OCI-LY1 (cell line): ENCODE results near the gene POLL.

Source experiments
- H2AFZ ChIP-seq: fragments of 200-600 bp; sonication (generic), shearing (Covaris generic); 2 replicates; pipeline ENCODE4 v1.6.0; 2014; ENCODE audit warnings: antibody characterized with exemption, mild to moderate bottlenecking, low read length
- H3F3A ChIP-seq: fragments of 200-600 bp; sonication (generic), shearing (Covaris generic); 2 replicates; pipeline ENCODE4 v1.6.0; 2014; ENCODE audit warnings: mild to moderate bottlenecking, antibody characterized with exemption, low read length, moderate library complexity; ENCODE audit not compliant: insufficient read depth
- H3K27ac ChIP-seq: fragments of 200-600 bp; sonication (generic); 2 replicates; pipeline ENCODE4 v1.5.1; 2014; ENCODE audit warnings: low read length, mixed run types, mild to moderate bottlenecking, low read depth; ENCODE audit not compliant: poor library complexity, severe bottlenecking
- H3K27me3 ChIP-seq: fragments of 200-600 bp; sonication (generic); 2 replicates; pipeline ENCODE4 v1.6.0; 2014; ENCODE audit warnings: antibody characterized with exemption, mild to moderate bottlenecking, low read length, moderate library complexity; ENCODE audit not compliant: insufficient read depth
- H3K36me3 ChIP-seq: fragments of 200-600 bp; sonication (generic); 2 replicates; pipeline ENCODE4 v1.6.1; 2014; ENCODE audit warnings: mild to moderate bottlenecking, antibody characterized with exemption, low read length, moderate library complexity, mixed read lengths; ENCODE audit not compliant: insufficient read depth
- H3K4me1 ChIP-seq: fragments of 200-600 bp; sonication (generic); 2 replicates; pipeline ENCODE4 v1.5.1; 2014; ENCODE audit warnings: mild to moderate bottlenecking, low read length, moderate library complexity; ENCODE audit not compliant: insufficient read depth, severe bottlenecking
- H3K4me2 ChIP-seq: fragments of 200-600 bp; sonication (generic), shearing (Covaris generic); 2 replicates; pipeline ENCODE4 v1.6.1; 2014; ENCODE audit warnings: low read length
- H3K4me3 ChIP-seq: fragments of 200-600 bp; sonication (generic); 2 replicates; pipeline ENCODE4 v1.5.1; 2014; ENCODE audit warnings: low read length, low read depth, mild to moderate bottlenecking, mixed read lengths; ENCODE audit not compliant: poor library complexity, severe bottlenecking
- H3K79me2 ChIP-seq: fragments of 200-600 bp; shearing (Covaris generic); 2 replicates; pipeline ENCODE4 v1.6.1; 2016; ENCODE audit warnings: mixed run types, low read length, mixed read lengths; ENCODE audit not compliant: insufficient read depth
- H3K9ac ChIP-seq: fragments of 200-600 bp; sonication (generic), shearing (Covaris generic); 2 replicates; pipeline ENCODE4 v1.6.1; 2014; ENCODE audit warnings: mild to moderate bottlenecking, low read length, mixed read lengths
- H3K9me2 ChIP-seq: fragments of 200-600 bp; sonication (generic), shearing (Covaris generic); 2 replicates; pipeline ENCODE4 v1.6.1; 2014; ENCODE audit warnings: low read depth, mild to moderate bottlenecking, low read length, mixed read lengths
- H3K9me3 ChIP-seq: fragments of 200-600 bp; shearing (Covaris generic); 2 replicates; pipeline ENCODE4 v1.6.1; 2014; ENCODE audit warnings: low read length, mixed read lengths
- H4K20me1 ChIP-seq: fragments of 200-600 bp; sonication (generic), shearing (Covaris generic); 2 replicates; pipeline ENCODE4 v1.6.0; 2016; ENCODE audit warnings: mild to moderate bottlenecking, low read length; ENCODE audit not compliant: insufficient read depth
- CTCF ChIP-seq: fragments of 200-600 bp; sonication (generic), shearing (Covaris generic); IDR thresholded peaks from 2 replicates; pipeline ENCODE4 v1.5.1; 2017; ENCODE audit warnings: mild to moderate bottlenecking, antibody characterized with exemption, low read length, moderate library complexity, mixed read lengths
- EZH2 ChIP-seq: fragments of 200-600 bp; sonication (generic), shearing (Covaris generic); IDR thresholded peaks from 2 replicates; pipeline ENCODE4 v1.8.0; 2017; ENCODE audit warnings: borderline replicate concordance, mixed run types, mild to moderate bottlenecking, antibody characterized with exemption, low read length, moderate library complexity, mixed read lengths

Gene POLL

GRCh38 chr10:101613646-101614045, 25.6 kb upstream of the POLL start:
- Histone ChIP-seq H3K79me2 (no peaks in the 10 kb centered on the region), H3K4me1 (peaks cover 15% of the 10 kb centered on the region), H3F3A (no peaks in the 10 kb centered on the region), H3K36me3 (peaks cover 23% of the 10 kb centered on the region), H4K20me1 (no peaks in the 10 kb centered on the region), H3K4me2 (no peak overlapping the region), H3K27ac (no peak overlapping the region), H3K9me3 (no peaks in the 10 kb centered on the region), H3K4me3 (no peak overlapping the region), H3K9ac (no peak overlapping the region), H2AFZ (no peak overlapping the region), H3K9me2 (no peaks in the 10 kb centered on the region), H3K27me3 (no peaks in the 10 kb centered on the region)
- TF ChIP-seq EZH2 (no peak), CTCF (no peak)

DNA sequence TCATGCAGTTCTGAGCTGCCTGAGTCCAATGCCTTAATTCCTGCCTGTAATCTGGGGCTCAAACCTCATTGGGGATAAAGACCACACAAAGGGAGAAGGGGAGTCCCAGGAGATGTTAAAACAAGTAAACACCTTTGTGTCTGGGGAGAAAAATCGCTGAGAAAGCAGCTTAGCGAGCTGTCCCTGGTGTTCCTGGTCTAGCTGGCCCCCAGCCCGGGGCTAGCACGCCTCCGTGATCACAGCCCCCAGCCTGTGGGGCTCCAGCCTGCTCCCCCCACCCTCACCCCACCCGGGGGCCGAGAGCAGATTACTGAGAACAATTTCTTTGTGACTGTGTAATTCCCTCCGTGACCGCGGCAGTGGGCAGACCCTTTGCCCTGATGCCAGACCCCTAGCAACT, 24.8 kb upstream of the POLL start:
- TF ChIP-seq CTCF, result no peak
- no peak for TF ChIP-seq EZH2
- H4K20me1 ChIP-seq, result no peaks in the 10 kb centered on the region
- H3K9me3 ChIP-seq, result no peaks in the 10 kb centered on the region
- H3K4me1 ChIP-seq, result peaks cover 9% of the 10 kb centered on the region
- H3K36me3 ChIP-seq, result peaks cover 28% of the 10 kb centered on the region
- no peak overlapping the region for H2AFZ ChIP-seq
- H3K4me2 ChIP-seq, result no peak overlapping the region
- H3K9me2 ChIP-seq, result no peaks in the 10 kb centered on the region
- no peaks in the 10 kb centered on the region for H3K27me3 ChIP-seq
- no peak overlapping the region for H3K27ac ChIP-seq
- no peak overlapping the region for H3K9ac ChIP-seq
- H3K79me2 ChIP-seq, result no peaks in the 10 kb centered on the region
- no peaks in the 10 kb centered on the region for H3F3A ChIP-seq
- no peak overlapping the region for H3K4me3 ChIP-seq

DNA sequence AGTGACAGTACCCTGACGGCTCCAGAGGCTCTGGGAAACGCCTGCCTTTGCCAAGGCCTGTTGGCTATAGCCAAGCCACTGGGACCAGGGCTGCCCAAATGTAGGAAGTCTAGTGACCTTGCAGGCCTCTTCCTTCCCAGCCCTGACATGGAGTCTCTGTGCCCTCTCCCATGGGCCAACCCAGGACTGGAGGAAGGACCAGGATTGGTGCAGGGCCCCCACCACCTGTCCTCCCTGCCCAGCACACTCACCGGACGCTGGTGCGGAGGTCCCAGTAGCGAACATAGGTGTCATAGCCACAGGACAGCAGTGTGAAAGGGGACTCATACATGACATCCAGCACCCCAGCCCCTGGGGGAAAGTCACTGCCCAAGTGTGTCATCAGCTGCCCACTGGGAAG, 24.0 kb upstream of the POLL start:
- H3K9ac ChIP-seq, result no peak overlapping the region
- H3K36me3 ChIP-seq, result peaks cover 28% of the 10 kb centered on the region
- no peaks in the 10 kb centered on the region for H3K27me3 ChIP-seq
- H2AFZ ChIP-seq, result no peak overlapping the region
- no peaks in the 10 kb centered on the region for H3K9me3 ChIP-seq
- no peak overlapping the region for H3K27ac ChIP-seq
- H4K20me1 ChIP-seq, result no peaks in the 10 kb centered on the region
- peaks cover under 1% of the 10 kb centered on the region for H3K4me1 ChIP-seq
- H3K4me3 ChIP-seq, result no peak overlapping the region
- H3K9me2 ChIP-seq, result no peaks in the 10 kb centered on the region
- H3F3A ChIP-seq, result no peaks in the 10 kb centered on the region
- no peak for TF ChIP-seq CTCF
- no peak for TF ChIP-seq EZH2
- H3K4me2 ChIP-seq, result no peak overlapping the region
- H3K79me2 ChIP-seq, result no peaks in the 10 kb centered on the region
